H9 (cell line): ENCODE measurements around the gene FOXJ3. TPM values are rescaled to one million over a fixed set of nuclear protein-coding genes. Genes with fewer than 3 reads are reported as not detected.

Source experiments
- DNase-seq: peaks from one replicate; pipeline ENCODE4 v3.0.0-alpha.2; 2017
- H2AFZ ChIP-seq: one replicate; pipeline ENCODE4 v1.6.1; 2013; ENCODE audit warnings: mild to moderate bottlenecking, low read length, control low read depth, moderate library complexity
- H2AK5ac ChIP-seq: 2 replicates; pipeline ENCODE4 v1.6.1; 2013; ENCODE audit warnings: low read length, control low read depth, mixed read lengths; ENCODE audit not compliant: insufficient read length
- H2BK120ac ChIP-seq: one replicate; pipeline ENCODE4 v1.6.1; 2013; ENCODE audit warnings: low read depth, mild to moderate bottlenecking, low read length, control low read depth, inconsistent platforms; ENCODE audit not compliant: poor library complexity, severe bottlenecking
- H2BK12ac ChIP-seq: 2 replicates; pipeline ENCODE4 v1.6.1; 2013; ENCODE audit warnings: low read length, control low read depth, mixed read lengths, low read depth; ENCODE audit not compliant: insufficient read length
- H2BK15ac ChIP-seq: 2 replicates; pipeline ENCODE4 v1.6.1; 2013; ENCODE audit warnings: low read depth, low read length, control low read depth
- H2BK20ac ChIP-seq: one replicate; pipeline ENCODE4 v1.6.1; 2013; ENCODE audit warnings: low read depth, mild to moderate bottlenecking, low read length, control low read depth, inconsistent platforms; ENCODE audit not compliant: poor library complexity, severe bottlenecking
- H2BK5ac ChIP-seq: 2 replicates; pipeline ENCODE4 v1.6.1; 2013; ENCODE audit warnings: low read length, control low read depth, mixed read lengths; ENCODE audit not compliant: insufficient read length
- H3K14ac ChIP-seq: 2 replicates; pipeline ENCODE4 v1.6.1; 2013; ENCODE audit warnings: low read length, control low read depth; ENCODE audit not compliant: insufficient read depth
- H3K18ac ChIP-seq: 2 replicates; pipeline ENCODE4 v1.6.1; 2013; ENCODE audit warnings: low read depth, mild to moderate bottlenecking, mixed read lengths, low read length, control low read depth; ENCODE audit not compliant: insufficient read length
- H3K23ac ChIP-seq: 2 replicates; pipeline ENCODE4 v1.6.1; 2013; ENCODE audit warnings: low read length, control low read depth, mixed read lengths, low read depth; ENCODE audit not compliant: insufficient read length
- H3K23me2 ChIP-seq: 2 replicates; pipeline ENCODE4 v1.6.1; 2013; ENCODE audit warnings: low read depth, mild to moderate bottlenecking, mixed read lengths, low read length, control low read depth; ENCODE audit not compliant: insufficient read length, poor library complexity, severe bottlenecking
- H3K27ac ChIP-seq: 2 replicates; pipeline ENCODE4 v1.5.1; 2013; ENCODE audit warnings: low read length, control low read depth, mixed read lengths, low read depth; ENCODE audit not compliant: insufficient read length
- H3K27me3 ChIP-seq: 2 replicates; pipeline ENCODE4 v1.6.1; 2013; ENCODE audit warnings: low read length, control low read depth, inconsistent platforms; ENCODE audit not compliant: insufficient read depth
- H3K4ac ChIP-seq: 2 replicates; pipeline ENCODE4 v1.6.1; 2013; ENCODE audit warnings: low read depth, mild to moderate bottlenecking, control low read depth, inconsistent platforms, low read length, moderate library complexity
- H3K4me1 ChIP-seq: 2 replicates; pipeline ENCODE4 v1.6.1; 2013; ENCODE audit warnings: low read length, control low read depth, inconsistent platforms; ENCODE audit not compliant: insufficient read depth
- H3K4me2 ChIP-seq: 2 replicates; pipeline ENCODE4 v1.6.1; 2013; ENCODE audit warnings: low read length, control low read depth, mixed read lengths; ENCODE audit not compliant: insufficient read length, insufficient read depth
- H3K56ac ChIP-seq: 2 replicates; pipeline ENCODE4 v1.6.1; 2013; ENCODE audit warnings: low read depth, mild to moderate bottlenecking, mixed read lengths, low read length, control low read depth; ENCODE audit not compliant: insufficient read length
- H3K79me1 ChIP-seq: 2 replicates; pipeline ENCODE4 v1.6.1; 2013; ENCODE audit warnings: low read depth, mild to moderate bottlenecking, moderate library complexity, low read length, control low read depth, inconsistent platforms; ENCODE audit not compliant: insufficient read depth, poor library complexity, severe bottlenecking
- H3K79me2 ChIP-seq: 2 replicates; pipeline ENCODE4 v1.6.1; 2013; ENCODE audit warnings: low read length, control low read depth, inconsistent platforms; ENCODE audit not compliant: insufficient read depth
- H3K9ac ChIP-seq: 2 replicates; pipeline ENCODE4 v1.6.1; 2013; ENCODE audit warnings: low read length, control low read depth, mixed read lengths; ENCODE audit not compliant: insufficient read length; ENCODE audit errors: extremely low read depth
- H3K9me3 ChIP-seq: one replicate; pipeline ENCODE4 v1.6.1; 2013; ENCODE audit warnings: low read depth, low read length, inconsistent platforms; ENCODE audit not compliant: control insufficient read depth
- H3T11ph ChIP-seq: one replicate; pipeline ENCODE4 v1.6.1; 2013; ENCODE audit warnings: mild to moderate bottlenecking, low read length, control low read depth, inconsistent platforms
- H4K20me1 ChIP-seq: one replicate; pipeline ENCODE4 v1.6.1; 2013; ENCODE audit not compliant: control insufficient read depth, insufficient read length, insufficient read depth
- H4K5ac ChIP-seq: 2 replicates; pipeline ENCODE4 v1.6.1; 2013; ENCODE audit warnings: low read depth, mild to moderate bottlenecking, mixed read lengths, low read length, control low read depth; ENCODE audit not compliant: insufficient read length
- H4K8ac ChIP-seq: replicated peaks from 2 replicates; pipeline ENCODE4 v1.6.1; 2013; ENCODE audit warnings: low read length, control low read depth, mixed read lengths, low read depth; ENCODE audit not compliant: insufficient read length
- H4K91ac ChIP-seq: 2 replicates; pipeline ENCODE4 v1.6.1; 2013; ENCODE audit warnings: low read depth, mild to moderate bottlenecking, moderate library complexity, mixed read lengths, low read length, control low read depth; ENCODE audit not compliant: insufficient read length
- H3K27ac Mint-ChIP-seq, 3 experiments: 2 replicates in 2 of 3; 3 replicates in 1 of 3; pipeline ENCODE4 v1.8.0; 2020 to 2021; ENCODE audit warnings: mixed read lengths in 3 of 3, mild to moderate bottlenecking in 1 of 3, moderate library complexity in 1 of 3
- H3K27me3 Mint-ChIP-seq: 2 replicates; pipeline ENCODE4 v1.8.0; 2021; ENCODE audit warnings: low read depth, mild to moderate bottlenecking, moderate library complexity, mixed read lengths
- H3K36me3 Mint-ChIP-seq, 3 experiments: 2 replicates in 2 of 3; 3 replicates in 1 of 3; pipeline ENCODE4 v1.8.0; 2020 to 2021; ENCODE audit warnings: low read depth in 3 of 3, mixed read lengths in 3 of 3; ENCODE audit not compliant: insufficient read depth in 1 of 3
- H3K4me1 Mint-ChIP-seq, 2 experiments: 2 replicates each; pipeline ENCODE4 v1.8.0; 2020; ENCODE audit warnings: mixed read lengths in 2 of 2
- H3K4me3 Mint-ChIP-seq, 2 experiments: 2 replicates in 1 of 2; 3 replicates in 1 of 2; pipeline ENCODE4 v1.8.0; 2020 to 2021; ENCODE audit warnings: mild to moderate bottlenecking in 2 of 2, mixed read lengths in 2 of 2, moderate library complexity in 1 of 2
- H3K9me3 Mint-ChIP-seq, 2 experiments: 2 replicates in 1 of 2; 3 replicates in 1 of 2; pipeline ENCODE4 v1.8.0; 2020; ENCODE audit warnings: mild to moderate bottlenecking in 2 of 2, mixed read lengths in 2 of 2, moderate library complexity in 1 of 2
- WGBS: extraction: QIAGEN DNeasy Blood & Tissue Kit; methylation state at CpG from one replicate; pipeline ENCODE4 v1.1.7; 2013; ENCODE audit warnings: missing lambda C conversion rate, low lambda C conversion rate, mixed read lengths; ENCODE audit not compliant: insufficient read length; ENCODE audit errors: extremely low coverage; 5-methylcytosine and 5-hydroxymethylcytosine counted together
- total RNA-seq: library from RNA; stranded (reverse); gene quantifications from 2 replicates; pipeline ENCODE4 v1.2.1, GENCODE V29; 2021
- TF ChIP-seq, protein P1 (sequence below): fragments of 200-600 bp; sonication (generic); conservative IDR thresholded peaks from 3 replicates; pipeline ENCODE4 v1.8.0; 2021; ENCODE audit warnings: antibody characterized with exemption, mild to moderate bottlenecking

Gene FOXJ3
- total RNA-seq, 1 experiment from 2014 or later = 49.9 TPM

DNA sequence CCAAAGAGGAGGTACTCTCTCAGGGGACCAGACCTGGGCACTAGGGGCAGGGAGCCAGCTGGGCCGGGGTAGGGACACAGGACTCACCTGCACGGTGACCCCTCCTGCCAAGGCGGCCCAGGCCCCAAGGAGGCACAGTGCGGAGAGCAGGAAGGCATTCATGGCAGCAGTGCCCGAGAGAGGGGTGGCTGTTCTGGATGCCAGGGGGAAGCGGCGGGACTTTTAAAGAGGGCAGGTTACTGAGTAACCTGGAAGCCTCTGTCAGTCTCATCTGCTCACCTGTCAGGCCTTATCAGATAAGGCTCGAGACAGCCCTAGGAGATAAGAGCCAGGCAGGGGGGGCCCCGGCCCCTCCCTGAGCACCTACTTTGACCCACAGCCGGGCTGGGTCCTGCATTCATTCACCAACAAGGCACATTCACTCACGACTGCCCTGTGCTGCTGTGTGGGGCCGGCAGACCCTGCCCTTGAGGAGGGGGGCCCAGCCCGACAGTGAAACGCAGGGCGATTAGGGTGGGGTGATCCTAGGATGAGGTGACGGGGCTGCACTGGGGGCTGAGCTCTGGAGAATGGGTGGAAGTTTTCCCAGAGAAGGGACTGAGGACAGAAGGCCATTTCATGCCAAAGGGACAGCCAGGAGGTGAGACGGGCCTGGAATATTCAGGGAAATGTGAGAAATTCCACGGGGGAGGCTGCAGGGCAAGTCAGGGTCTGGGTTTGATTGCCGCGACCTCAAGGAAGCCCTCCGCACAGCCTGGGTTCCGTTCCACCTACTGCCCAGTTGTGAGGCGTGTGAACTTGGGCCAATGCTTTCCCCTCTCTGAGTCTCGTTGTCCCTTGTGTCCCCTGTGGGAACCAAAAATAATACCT, 170.2 kb downstream of the FOXJ3 start, which contains the start of gene GUCA2A:
Gene GUCA2A (minus strand): TSS at position 195 of the 870 bp plus-strand sequence. CDS start 33 bp downstream, at position 162.
- H3K36me3 Mint-ChIP-seq = no peaks in the 10 kb centered on the region
- no peak within 1 kb of the TSS for H3K27ac Mint-ChIP-seq
- no peak within 1 kb of the TSS for H3K4ac ChIP-seq
- H3K27ac ChIP-seq = no peak within 1 kb of the TSS
- TF ChIP-seq, protein P1, sequence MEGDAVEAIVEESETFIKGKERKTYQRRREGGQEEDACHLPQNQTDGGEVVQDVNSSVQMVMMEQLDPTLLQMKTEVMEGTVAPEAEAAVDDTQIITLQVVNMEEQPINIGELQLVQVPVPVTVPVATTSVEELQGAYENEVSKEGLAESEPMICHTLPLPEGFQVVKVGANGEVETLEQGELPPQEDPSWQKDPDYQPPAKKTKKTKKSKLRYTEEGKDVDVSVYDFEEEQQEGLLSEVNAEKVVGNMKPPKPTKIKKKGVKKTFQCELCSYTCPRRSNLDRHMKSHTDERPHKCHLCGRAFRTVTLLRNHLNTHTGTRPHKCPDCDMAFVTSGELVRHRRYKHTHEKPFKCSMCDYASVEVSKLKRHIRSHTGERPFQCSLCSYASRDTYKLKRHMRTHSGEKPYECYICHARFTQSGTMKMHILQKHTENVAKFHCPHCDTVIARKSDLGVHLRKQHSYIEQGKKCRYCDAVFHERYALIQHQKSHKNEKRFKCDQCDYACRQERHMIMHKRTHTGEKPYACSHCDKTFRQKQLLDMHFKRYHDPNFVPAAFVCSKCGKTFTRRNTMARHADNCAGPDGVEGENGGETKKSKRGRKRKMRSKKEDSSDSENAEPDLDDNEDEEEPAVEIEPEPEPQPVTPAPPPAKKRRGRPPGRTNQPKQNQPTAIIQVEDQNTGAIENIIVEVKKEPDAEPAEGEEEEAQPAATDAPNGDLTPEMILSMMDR = no peak
- no peak within 1 kb of the TSS for H2BK20ac ChIP-seq
- H4K20me1 ChIP-seq = no peaks in the 10 kb centered on the region
- H2BK120ac ChIP-seq = no peak within 1 kb of the TSS
- no peak within 1 kb of the TSS for H2BK5ac ChIP-seq
- H3K18ac ChIP-seq = no peak within 1 kb of the TSS
- H3K14ac ChIP-seq = no peak within 1 kb of the TSS
- WGBS = no CpG with 5 or more reads among the region's 24 CpGs
- H4K91ac ChIP-seq = no peak within 1 kb of the TSS
- H3K27me3 Mint-ChIP-seq = peaks cover 9% of the 10 kb centered on the region
- no peak within 1 kb of the TSS for H3K4me3 Mint-ChIP-seq
- no peaks in the 10 kb centered on the region for H3K23me2 ChIP-seq
- H3K79me1 ChIP-seq = no peaks in the 10 kb centered on the region
- H3K4me2 ChIP-seq = no peak within 1 kb of the TSS
- H3K4me1 ChIP-seq = no peaks in the 10 kb centered on the region; the same call in 1 of the 2 replicates
- no peak within 1 kb of the TSS for H4K5ac ChIP-seq
- H2AFZ ChIP-seq = no peak within 1 kb of the TSS
- H3K79me2 ChIP-seq = no peaks in the 10 kb centered on the region
- H3K27me3 ChIP-seq = no peaks in the 10 kb centered on the region
- no peak within 1 kb of the TSS for H3K23ac ChIP-seq
- no peak within 1 kb of the TSS for H3T11ph ChIP-seq
- H3K9me3 ChIP-seq = no peaks in the 10 kb centered on the region
- H3K56ac ChIP-seq = no peak within 1 kb of the TSS
- no peak within 1 kb of the TSS for H2BK12ac ChIP-seq
- H3K9me3 Mint-ChIP-seq = peaks cover 0 to 5% of the 10 kb centered on the region in 2 experiments; a peak in 2 of 5 replicates
- no peak within 1 kb of the TSS for H3K9ac ChIP-seq
- H2BK15ac ChIP-seq = no peak within 1 kb of the TSS
- H4K8ac ChIP-seq = no peak within 1 kb of the TSS
- H3K4me1 Mint-ChIP-seq = peaks cover 7 to 9% of the 10 kb centered on the region in 2 experiments
- no peak within 1 kb of the TSS for H2AK5ac ChIP-seq
- no peak for DNase-seq
